Measurements from ENCODE around the gene ORM1. TPM values are rescaled to one million over a fixed set of nuclear protein-coding genes. Genes with fewer than 3 reads are reported as not detected.

Gene ORM1
- total and polyA plus RNA-seq, 2 donors (not counting 3 experiments of a cell fraction or from before 2014, with no cell fraction given): not detected

DNA sequence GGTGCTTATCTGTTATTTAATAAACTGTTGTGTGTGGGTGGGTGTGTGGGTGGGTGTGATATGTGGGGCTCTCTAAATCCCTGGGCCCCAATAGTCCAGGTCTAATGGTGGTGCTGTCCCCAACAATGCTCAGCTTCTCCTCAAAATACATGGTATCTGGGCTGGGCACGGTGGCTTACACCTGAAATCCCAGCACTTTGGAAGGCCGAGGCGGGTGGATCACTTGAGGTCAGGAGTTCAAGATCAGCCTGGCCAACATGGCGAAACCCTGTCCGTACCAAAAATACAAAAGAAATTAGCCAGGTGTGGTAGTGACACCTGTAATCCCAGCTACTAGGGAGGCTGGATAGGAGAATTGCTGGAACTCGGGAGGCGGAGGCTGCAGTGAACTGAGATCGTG lies 4.5 kb upstream of the ORM1 start:
- intact Hi-C loops (cut with micrococcal nuclease): no loop called here
- H3K79me2 ChIP-seq (ENCODE audit: control insufficient read depth, insufficient read depth, low read length): no peaks in the 10 kb centered on the region
- POLR2A ChIA-PET: no interaction called here
- BruUV-seq (replicated peaks): no TSS peak
- H3K4me1 ChIP-seq (ENCODE audit: control insufficient read depth, extremely low read depth, insufficient read depth, low read length): no peaks in the 10 kb centered on the region
- FAIRE-seq (no peak), DNase-seq (ENCODE audit: low read depth, low spot score) (no peak)
- no peaks in the 10 kb centered on the region for H3K9me3 ChIP-seq (replicated peaks; ENCODE audit: control insufficient read depth, insufficient read depth, low read length)
- H3K27ac ChIP-seq (ENCODE audit: insufficient read depth, low read depth, low read length): no peak overlapping the region
- no peak overlapping the region for H3K4me3 ChIP-seq (replicated peaks in 1 of 3; ENCODE audit: insufficient read depth in 1 of 3, low read depth in 1 of 3, low read length in 3 of 3)
- H2AFZ ChIP-seq (ENCODE audit: low read depth, low read length): no peak overlapping the region
- no peaks in the 10 kb centered on the region for H4K20me1 ChIP-seq (replicated peaks; ENCODE audit: control insufficient read depth, extremely low read depth, insufficient read depth, low read length)
- no peak overlapping the region for H3K9ac ChIP-seq (replicated peaks; ENCODE audit: extremely low read depth, insufficient read depth, low read length)
- H3K36me3 ChIP-seq (ENCODE audit: control insufficient read depth in 2 of 2, extremely low read depth in 1 of 2, insufficient read depth in 2 of 2, low read length in 2 of 2): no peaks in the 10 kb centered on the region
- dilution Hi-C loops (cut with MboI; ENCODE audit: extremely low pct_ligation_motif_present, low sequenced_read_pairs): no loop called here
- no peak overlapping the region for H3K4me2 ChIP-seq (ENCODE audit: insufficient read depth, low read length)
- peaks cover 0 to 5% of the 10 kb centered on the region in 2 experiments for H3K27me3 ChIP-seq (ENCODE audit: control insufficient read depth in 2 of 2, insufficient read depth in 2 of 2, low read length in 2 of 2)
- TF ChIP-seq JUN (IDR thresholded peaks at IDR 0.05; ENCODE audit: borderline replicate concordance, insufficient read depth, insufficient read length, low read depth): no peak
- TF ChIP-seq POLR2AphosphoS5 (IDR thresholded peaks at IDR 0.05; ENCODE audit: insufficient read depth, low read depth, low read length): no peak
- TF ChIP-seq, protein P1, sequence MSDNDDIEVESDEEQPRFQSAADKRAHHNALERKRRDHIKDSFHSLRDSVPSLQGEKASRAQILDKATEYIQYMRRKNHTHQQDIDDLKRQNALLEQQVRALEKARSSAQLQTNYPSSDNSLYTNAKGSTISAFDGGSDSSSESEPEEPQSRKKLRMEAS (IDR thresholded peaks at IDR 0.05; ENCODE audit: insufficient read depth, insufficient read length): no peak
- TF ChIP-seq MYC (IDR thresholded peaks at IDR 0.05; ENCODE audit: low read depth, low read length): no peak
- no peak for TF ChIP-seq EZH2 (IDR thresholded peaks at IDR 0.05; ENCODE audit: borderline replicate concordance, low read depth, low read length, severe bottlenecking)
- TF ChIP-seq FOS (IDR thresholded peaks at IDR 0.05; ENCODE audit: borderline replicate concordance, insufficient read depth, low read length): no peak
- no peak for TF ChIP-seq POLR2A (IDR thresholded peaks at IDR 0.05; ENCODE audit: low read depth, low read length)
- TF ChIP-seq, protein P2, sequence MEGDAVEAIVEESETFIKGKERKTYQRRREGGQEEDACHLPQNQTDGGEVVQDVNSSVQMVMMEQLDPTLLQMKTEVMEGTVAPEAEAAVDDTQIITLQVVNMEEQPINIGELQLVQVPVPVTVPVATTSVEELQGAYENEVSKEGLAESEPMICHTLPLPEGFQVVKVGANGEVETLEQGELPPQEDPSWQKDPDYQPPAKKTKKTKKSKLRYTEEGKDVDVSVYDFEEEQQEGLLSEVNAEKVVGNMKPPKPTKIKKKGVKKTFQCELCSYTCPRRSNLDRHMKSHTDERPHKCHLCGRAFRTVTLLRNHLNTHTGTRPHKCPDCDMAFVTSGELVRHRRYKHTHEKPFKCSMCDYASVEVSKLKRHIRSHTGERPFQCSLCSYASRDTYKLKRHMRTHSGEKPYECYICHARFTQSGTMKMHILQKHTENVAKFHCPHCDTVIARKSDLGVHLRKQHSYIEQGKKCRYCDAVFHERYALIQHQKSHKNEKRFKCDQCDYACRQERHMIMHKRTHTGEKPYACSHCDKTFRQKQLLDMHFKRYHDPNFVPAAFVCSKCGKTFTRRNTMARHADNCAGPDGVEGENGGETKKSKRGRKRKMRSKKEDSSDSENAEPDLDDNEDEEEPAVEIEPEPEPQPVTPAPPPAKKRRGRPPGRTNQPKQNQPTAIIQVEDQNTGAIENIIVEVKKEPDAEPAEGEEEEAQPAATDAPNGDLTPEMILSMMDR (IDR thresholded peaks at IDR 0.05; ENCODE audit: extremely low read depth in 1 of 2, insufficient read depth in 1 of 2, low read depth in 1 of 2, low read length in 2 of 2): no peak
- TF ChIP-seq GATA2 (IDR thresholded peaks at IDR 0.05; ENCODE audit: insufficient read depth, insufficient read length, low read depth, low read length): no peak
- no peaks in the 10 kb centered on the region for H3K9me1 ChIP-seq (replicated peaks; ENCODE audit: control insufficient read depth, extremely low read depth, insufficient read depth, low read length)
- CTCF ChIA-PET: no interaction called here
